Sigmoid colon (tissue), 4 donors: Measurements from ENCODE around the gene SCN10A.

Experiments used
- CTCF ChIP-seq, 4 experiments: fragments of 450-650 bp in 3 of 4; fragments of 200-600 bp in 1 of 4; IDR thresholded peaks; one replicate each; pipeline ENCODE4 v1.5.1; 2016 to 2019; ENCODE audit warnings: antibody characterized with exemption in 4 of 4, mild to moderate bottlenecking in 3 of 4, moderate library complexity in 2 of 4
- EP300 ChIP-seq, 4 donors: sonication (generic); formaldehyde crosslinking; IDR thresholded peaks; one replicate each; pipeline ENCODE4 v1.6.1; 2017; ENCODE audit warnings: antibody characterized with exemption in 4 of 4
- POLR2A ChIP-seq, 2 donors: fragments of 450-650 bp; IDR thresholded peaks; one replicate each; pipeline ENCODE4 v1.6.1; 2016; ENCODE audit warnings: antibody characterized with exemption in 2 of 2, mild to moderate bottlenecking in 2 of 2, moderate library complexity in 2 of 2
- POLR2AphosphoS5 ChIP-seq, 4 donors: sonication (generic); formaldehyde crosslinking; IDR thresholded peaks; one replicate each; pipeline ENCODE4 v1.6.1; 2017; ENCODE audit warnings: antibody characterized with exemption in 4 of 4

GRCh38 chr3:38726751-38727150, 89.3 kb downstream of the SCN10A start:
- TF ChIP-seq CTCF (IDR thresholded peaks at IDR 0.05), result no peak
- TF ChIP-seq EP300 (IDR thresholded peaks at IDR 0.05), result no peak
- no peak for TF ChIP-seq POLR2A (IDR thresholded peaks at IDR 0.05)
- no peak for TF ChIP-seq POLR2AphosphoS5 (IDR thresholded peaks at IDR 0.05)
